Tongue (tissue), 2 donors: ENCODE data around the gene SLC37A3. TPM values are rescaled to one million over a fixed set of nuclear protein-coding genes. Genes with fewer than 3 reads are reported as not detected.
"Not testable (repeated sequence)": the region's sequence is repeated elsewhere in the genome, so short reads cannot be mapped to it uniquely, and the experiment has no call there.

Experiments
- DNase-seq: peaks from one replicate; pipeline ENCODE4 v3.0.0-alpha.2; 2015
- total RNA-seq: library from RNA; depleted of rRNA; stranded (reverse); fragments of >200 nt; gene quantifications from one replicate; pipeline ENCODE4 v1.2.3, GENCODE V29; 2014

SLC37A3 gene
- 61.4 TPM for total RNA-seq

- DNase-seq = peak; percentile 89
These were observed at the start of gene SLC37A3 for GRCh38 chr7:140397784-140398750. SLC37A3 (minus strand) TSS chr7:140398530; CDS start chr7:140382526, 16,004 bp downstream.

GRCh38 chr7:140447841-140448240 is 49.5 kb upstream of the SLC37A3 start:
- no peak for DNase-seq

GRCh38 chr7:140446467-140446866 is 48.1 kb upstream of the SLC37A3 start:
- DNase-seq = no peak

- no peak for DNase-seq
These were observed 43.2 kb upstream of the SLC37A3 start for GRCh38 chr7:140441519-140441918.

GRCh38 chr7:140440593-140440992 is 42.3 kb upstream of the SLC37A3 start:
- DNase-seq = no peak

- no peak for DNase-seq
These were observed 41.0 kb upstream of the SLC37A3 start for GRCh38 chr7:140439359-140439758.

GRCh38 chr7:140435252-140435895 is 37.0 kb upstream of the SLC37A3 start:
- DNase-seq = no peak

- DNase-seq = no peak
These were observed 35.1 kb upstream of the SLC37A3 start for GRCh38 chr7:140433396-140433795.

GRCh38 chr7:140426130-140426529 is 27.8 kb upstream of the SLC37A3 start:
- no peak for DNase-seq

- DNase-seq = no peak
These were observed 27.4 kb upstream of the SLC37A3 start for GRCh38 chr7:140425718-140426117.

GRCh38 chr7:140423501-140423900 is 25.2 kb upstream of the SLC37A3 start:
- no peak for DNase-seq

- no peak for DNase-seq
These were observed 23.2 kb upstream of the SLC37A3 start for GRCh38 chr7:140421521-140421920.

- DNase-seq = no peak
These were observed 20.3 kb upstream of the SLC37A3 start for GRCh38 chr7:140418653-140419052.

- DNase-seq = not testable (repeated sequence)
These were observed 19.8 kb upstream of the SLC37A3 start for GRCh38 chr7:140418156-140418472.

GRCh38 chr7:140417456-140418155 is 19.3 kb upstream of the SLC37A3 start:
- DNase-seq = no peak

GRCh38 chr7:140416560-140416959 is 18.2 kb upstream of the SLC37A3 start:
- no peak for DNase-seq

- not testable (repeated sequence) for DNase-seq
These were observed 17.5 kb upstream of the SLC37A3 start for GRCh38 chr7:140415816-140416215.

GRCh38 chr7:140415361-140415760 is 17.0 kb upstream of the SLC37A3 start:
- DNase-seq = no peak

- no peak for DNase-seq
These were observed 6.3 kb upstream of the SLC37A3 start for GRCh38 chr7:140404565-140405065.

GRCh38 chr7:140403878-140404564 is 5.7 kb upstream of the SLC37A3 start, which contains the start of gene RAB19:
RAB19 (plus strand) TSS chr7:140404058; CDS start chr7:140407647, 3,589 bp downstream.
- DNase-seq = no peak

- no peak for DNase-seq
These were observed 4.0 kb upstream of the SLC37A3 start for GRCh38 chr7:140402178-140402835.
